D721Med (cell line): ENCODE data around the gene COLGALT1.

Experiments
- DNase-seq: peaks from one replicate; pipeline ENCODE4 v3.0.0; 2011; ENCODE audit warnings: low spot score; ENCODE audit not compliant: insufficient read length
- FAIRE-seq: peaks from 2 replicates; lab custom pipeline; 2011; peaks lifted over from hg19 to GRCh38; lab: Jason Lieb, UNC
- CTCF ChIP-seq: IDR thresholded peaks from 2 replicates; pipeline ENCODE4 v1.5.1; 2012; ENCODE audit warnings: mild to moderate bottlenecking, control low read depth; ENCODE audit not compliant: insufficient read depth; ENCODE audit errors: missing control alignments

COLGALT1 gene

GRCh38 chr19:17526922-17527321 lies 28.5 kb upstream of the COLGALT1 start:
- no peak for FAIRE-seq
- no peak for TF ChIP-seq CTCF
- DNase-seq = no peak

- no peak for TF ChIP-seq CTCF
- DNase-seq (no peak), FAIRE-seq (no peak)
These were observed 28.1 kb upstream of the COLGALT1 start for GRCh38 chr19:17527326-17527725.

GRCh38 chr19:17528610-17529009 lies 26.8 kb upstream of the COLGALT1 start:
- TF ChIP-seq CTCF = no peak

GRCh38 chr19:17529239-17530158 lies 25.9 kb upstream of the COLGALT1 start:
- FAIRE-seq (no peak), DNase-seq (no peak)
- TF ChIP-seq CTCF = no peak

More at GRCh38 chr19:17528610-17529009, 26.8 kb upstream of the COLGALT1 start:
- DNase-seq (no peak), FAIRE-seq (no peak)

- DNase-seq = no peak
- no peak for TF ChIP-seq CTCF
- no peak for FAIRE-seq
These were observed 24.9 kb upstream of the COLGALT1 start for GRCh38 chr19:17530586-17530985.

- no peak for TF ChIP-seq CTCF
- FAIRE-seq = no peak
- DNase-seq = no peak
These were observed 23.3 kb upstream of the COLGALT1 start for GRCh38 chr19:17532116-17532515.

- DNase-seq (no peak), FAIRE-seq (no peak)
These were observed 22.9 kb upstream of the COLGALT1 start for GRCh38 chr19:17532557-17532956.

More at GRCh38 chr19:17532557-17532956, 22.9 kb upstream of the COLGALT1 start:
- TF ChIP-seq CTCF = no peak
